ENCODE results near the gene PTRHD1. TPM values are rescaled to one million over a fixed set of nuclear protein-coding genes. Genes with fewer than 3 reads are reported as not detected.

The PTRHD1 gene
- total and polyA plus RNA-seq, 10 of the 15 experiments (the other 5 are each of a cell fraction or from before 2014, with no cell fraction given): 15.9 to 64.2 (median 45.0) TPM

DNA sequence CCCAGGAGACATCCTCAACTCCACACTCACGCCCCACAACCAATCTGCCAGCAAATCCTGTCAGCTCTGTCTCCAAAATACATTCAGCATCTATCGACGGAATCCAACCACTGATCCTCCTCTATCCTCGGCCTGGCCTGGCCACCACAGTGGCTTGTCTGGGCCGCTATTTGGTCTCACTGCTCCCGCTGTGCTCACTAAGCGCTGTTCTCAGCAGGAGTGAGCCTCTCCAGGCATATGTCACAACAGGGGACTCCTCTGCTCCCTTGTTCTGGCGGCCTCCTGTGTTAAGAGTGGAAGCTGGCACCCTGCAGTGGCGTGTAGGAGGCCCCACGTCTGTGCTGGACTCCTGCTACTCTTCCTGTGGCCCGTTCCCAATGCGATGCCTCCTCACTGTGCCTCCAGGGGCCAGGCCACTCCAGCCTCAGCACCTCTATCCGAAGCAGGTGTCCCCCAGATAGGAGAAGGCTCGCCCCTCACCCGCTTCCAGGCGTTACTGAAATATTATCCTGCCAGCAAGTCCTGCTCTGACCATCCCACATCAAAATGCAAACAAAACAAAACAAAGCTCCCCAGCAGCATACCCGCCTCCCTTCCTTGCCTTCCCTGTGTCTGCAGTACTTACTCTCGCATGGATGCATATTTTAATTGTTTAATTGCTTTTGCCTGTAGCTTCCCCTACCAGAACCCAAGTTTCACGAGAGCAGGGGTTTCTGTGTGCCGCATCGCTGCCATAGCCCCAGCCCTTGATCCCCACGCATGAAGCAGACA, 39.9 kb upstream of the PTRHD1 start (continued):
- no peak for TF ChIP-seq PRDM15 (CRISPR knock-in tag; IDR thresholded peaks at IDR 0.05)
- no peak for TF ChIP-seq CBX5 (IDR thresholded peaks at IDR 0.05; ENCODE audit: low read depth)
- TF ChIP-seq JUNB (IDR thresholded peaks at IDR 0.05): no peak
- no peak for TF ChIP-seq RUNX3 (IDR thresholded peaks at IDR 0.05; ENCODE audit: low read length)
- TF ChIP-seq NFYA (IDR thresholded peaks at IDR 0.05; ENCODE audit: borderline replicate concordance, low read depth, low read length): no peak

- in situ Hi-C loops (cut with MboI) (no loop called here), intact Hi-C loops (cut with micrococcal nuclease; ENCODE audit: unreplicated experiment) (no loop called here)
- Histone ChIP-seq H3K27ac (ENCODE audit: control insufficient read depth, insufficient read depth) (no peak overlapping the region), H4K20me1 (ENCODE audit: control insufficient read depth, insufficient read depth) (no peaks in the 10 kb centered on the region; the same call in 1 of the 2 replicates), H3K9ac (ENCODE audit: control insufficient read depth, insufficient read depth, low read length) (no peak overlapping the region), H3K36me3 (ENCODE audit: control insufficient read depth in 2 of 2, insufficient read depth in 2 of 2, low read length in 1 of 2) (peaks cover 5 to 6% of the 10 kb centered on the region in 2 experiments; a peak in 3 of 4 replicates), H3K9me3 (replicated peaks; ENCODE audit: control insufficient read depth, insufficient read depth, low read length) (no peaks in the 10 kb centered on the region), H2AFZ (ENCODE audit: control insufficient read depth, low read depth, low read length) (no peak overlapping the region), H3K27me3 (replicated peaks in 1 of 2; ENCODE audit: control insufficient read depth in 2 of 2, insufficient read depth in 2 of 2, low read length in 1 of 2) (no peaks in the 10 kb centered on the region), H3K4me2 (ENCODE audit: control insufficient read depth, insufficient read depth) (no peak overlapping the region), H3K4me1 (ENCODE audit: control insufficient read depth, insufficient read depth, low read length) (no peaks in the 10 kb centered on the region), H3K4me3 (no peak overlapping the region), H3K79me2 (ENCODE audit: control insufficient read depth, insufficient read depth, low read length) (no peaks in the 10 kb centered on the region)
- POLR2A ChIA-PET: no interaction called here
- SMC1A ChIA-PET (ENCODE audit: uncharacterized antibody, unreplicated experiment): no interaction called here
- no peak for FAIRE-seq
- BruUV-seq (replicated peaks): no TSS peak
- ATAC-seq: no peak
- DNase-seq (ENCODE audit: low read depth, low spot score): no peak
- CTCF ChIA-PET: interaction anchor here (1.7 kb wide), 1 partner anchor 422 kb away, joined by 6 read pairs; no protein-coding TSS in a partner anchor
- RAD21 ChIA-PET (ENCODE audit: unreplicated experiment): no interaction called here
- 77% methylated on average over 9 of the region's 9 CpGs for WGBS (ENCODE audit: insufficient coverage, insufficient replicate concordance, low lambda C conversion rate, missing lambda C conversion rate)
- TF ChIP-seq MYC (IDR thresholded peaks at IDR 0.05; ENCODE audit: insufficient read depth, insufficient read length, insufficient replicate concordance, low read length, severe bottlenecking) (no peak), JUNB (IDR thresholded peaks at IDR 0.05) (no peak), CHD2 (IDR thresholded peaks at IDR 0.05; ENCODE audit: borderline replicate concordance, low read depth, low read length) (no peak), CEBPB (IDR thresholded peaks at IDR 0.05; ENCODE audit: borderline replicate concordance in 1 of 2, low read depth in 2 of 2, low read length in 2 of 2) (no peak), YBX1 (IDR thresholded peaks at IDR 0.05) (no peak), ZZZ3 (IDR thresholded peaks at IDR 0.05; ENCODE audit: control insufficient read depth, insufficient read length, low read depth) (no peak), BMI1 (IDR thresholded peaks at IDR 0.05; ENCODE audit: borderline replicate concordance) (no peak), SMAD1 (IDR thresholded peaks at IDR 0.05; ENCODE audit: low read depth, partially characterized antibody) (no peak), MYB (IDR thresholded peaks at IDR 0.05; ENCODE audit: borderline replicate concordance, low read depth, low read length) (no peak)
- TF ChIP-seq, protein P1, sequence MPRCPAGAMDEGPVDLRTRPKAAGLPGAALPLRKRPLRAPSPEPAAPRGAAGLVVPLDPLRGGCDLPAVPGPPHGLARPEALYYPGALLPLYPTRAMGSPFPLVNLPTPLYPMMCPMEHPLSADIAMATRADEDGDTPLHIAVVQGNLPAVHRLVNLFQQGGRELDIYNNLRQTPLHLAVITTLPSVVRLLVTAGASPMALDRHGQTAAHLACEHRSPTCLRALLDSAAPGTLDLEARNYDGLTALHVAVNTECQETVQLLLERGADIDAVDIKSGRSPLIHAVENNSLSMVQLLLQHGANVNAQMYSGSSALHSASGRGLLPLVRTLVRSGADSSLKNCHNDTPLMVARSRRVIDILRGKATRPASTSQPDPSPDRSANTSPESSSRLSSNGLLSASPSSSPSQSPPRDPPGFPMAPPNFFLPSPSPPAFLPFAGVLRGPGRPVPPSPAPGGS (IDR thresholded peaks at IDR 0.05; ENCODE audit: borderline replicate concordance, insufficient read depth, low read depth, low read length, poor library complexity, severe bottlenecking): no peak
- TF ChIP-seq, protein P2, sequence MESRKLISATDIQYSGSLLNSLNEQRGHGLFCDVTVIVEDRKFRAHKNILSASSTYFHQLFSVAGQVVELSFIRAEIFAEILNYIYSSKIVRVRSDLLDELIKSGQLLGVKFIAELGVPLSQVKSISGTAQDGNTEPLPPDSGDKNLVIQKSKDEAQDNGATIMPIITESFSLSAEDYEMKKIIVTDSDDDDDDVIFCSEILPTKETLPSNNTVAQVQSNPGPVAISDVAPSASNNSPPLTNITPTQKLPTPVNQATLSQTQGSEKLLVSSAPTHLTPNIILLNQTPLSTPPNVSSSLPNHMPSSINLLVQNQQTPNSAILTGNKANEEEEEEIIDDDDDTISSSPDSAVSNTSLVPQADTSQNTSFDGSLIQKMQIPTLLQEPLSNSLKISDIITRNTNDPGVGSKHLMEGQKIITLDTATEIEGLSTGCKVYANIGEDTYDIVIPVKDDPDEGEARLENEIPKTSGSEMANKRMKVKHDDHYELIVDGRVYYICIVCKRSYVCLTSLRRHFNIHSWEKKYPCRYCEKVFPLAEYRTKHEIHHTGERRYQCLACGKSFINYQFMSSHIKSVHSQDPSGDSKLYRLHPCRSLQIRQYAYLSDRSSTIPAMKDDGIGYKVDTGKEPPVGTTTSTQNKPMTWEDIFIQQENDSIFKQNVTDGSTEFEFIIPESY (IDR thresholded peaks at IDR 0.05): no peak
Observed at GRCh38 chr2:24832521-24832920, 39.3 kb upstream of the PTRHD1 start.
